ENCODE results near the gene CXCR3. TPM values are rescaled to one million over a fixed set of nuclear protein-coding genes. Genes with fewer than 3 reads are reported as not detected.

The CXCR3 gene
- total RNA-seq, 2 experiments from 2014 or later = 42.4 to 43.8 TPM

DNA sequence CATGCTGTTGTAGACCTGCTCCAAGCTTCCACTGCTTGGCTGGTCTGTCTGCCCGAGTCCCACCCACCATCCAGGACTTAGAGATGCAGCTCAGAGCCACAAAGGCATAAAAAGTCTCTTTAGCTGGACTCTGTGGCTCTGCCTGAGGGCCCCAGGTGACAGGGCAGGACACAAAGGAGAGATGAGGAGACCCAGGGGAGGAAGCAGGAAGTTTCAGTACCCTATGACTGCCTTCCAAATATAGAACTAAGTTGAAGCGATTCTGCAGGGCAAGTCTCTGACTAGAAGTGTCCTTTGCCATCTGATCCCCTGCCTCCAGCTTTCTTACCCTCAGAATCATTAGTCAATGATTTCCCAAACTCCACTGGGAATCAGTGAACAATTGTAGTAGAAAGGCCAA, 11.2 kb upstream of the CXCR3 start:
- DNase-seq = no peak
- TF ChIP-seq, protein P1, sequence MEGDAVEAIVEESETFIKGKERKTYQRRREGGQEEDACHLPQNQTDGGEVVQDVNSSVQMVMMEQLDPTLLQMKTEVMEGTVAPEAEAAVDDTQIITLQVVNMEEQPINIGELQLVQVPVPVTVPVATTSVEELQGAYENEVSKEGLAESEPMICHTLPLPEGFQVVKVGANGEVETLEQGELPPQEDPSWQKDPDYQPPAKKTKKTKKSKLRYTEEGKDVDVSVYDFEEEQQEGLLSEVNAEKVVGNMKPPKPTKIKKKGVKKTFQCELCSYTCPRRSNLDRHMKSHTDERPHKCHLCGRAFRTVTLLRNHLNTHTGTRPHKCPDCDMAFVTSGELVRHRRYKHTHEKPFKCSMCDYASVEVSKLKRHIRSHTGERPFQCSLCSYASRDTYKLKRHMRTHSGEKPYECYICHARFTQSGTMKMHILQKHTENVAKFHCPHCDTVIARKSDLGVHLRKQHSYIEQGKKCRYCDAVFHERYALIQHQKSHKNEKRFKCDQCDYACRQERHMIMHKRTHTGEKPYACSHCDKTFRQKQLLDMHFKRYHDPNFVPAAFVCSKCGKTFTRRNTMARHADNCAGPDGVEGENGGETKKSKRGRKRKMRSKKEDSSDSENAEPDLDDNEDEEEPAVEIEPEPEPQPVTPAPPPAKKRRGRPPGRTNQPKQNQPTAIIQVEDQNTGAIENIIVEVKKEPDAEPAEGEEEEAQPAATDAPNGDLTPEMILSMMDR (IDR thresholded peaks at IDR 0.05) = no peak
- intact Hi-C loops (cut with micrococcal nuclease) = no loop called here
- Mint-ChIP-seq H3K4me3 (no peak overlapping the region), H3K9me3 (no peaks in the 10 kb centered on the region), H3K27me3 (no peaks in the 10 kb centered on the region), H3K27ac (no peak overlapping the region), H3K36me3 (ENCODE audit: low read depth) (no peaks in the 10 kb centered on the region), H3K4me1 (ENCODE audit: low read depth) (peaks cover 20% of the 10 kb centered on the region)
- POLR2A ChIA-PET = interaction anchor here (1.1 kb wide), 1 partner anchor 9 kb away, joined by 3 read pairs; no protein-coding TSS in a partner anchor
- ATAC-seq = no peak
- CTCF ChIA-PET = no interaction called here

DNA sequence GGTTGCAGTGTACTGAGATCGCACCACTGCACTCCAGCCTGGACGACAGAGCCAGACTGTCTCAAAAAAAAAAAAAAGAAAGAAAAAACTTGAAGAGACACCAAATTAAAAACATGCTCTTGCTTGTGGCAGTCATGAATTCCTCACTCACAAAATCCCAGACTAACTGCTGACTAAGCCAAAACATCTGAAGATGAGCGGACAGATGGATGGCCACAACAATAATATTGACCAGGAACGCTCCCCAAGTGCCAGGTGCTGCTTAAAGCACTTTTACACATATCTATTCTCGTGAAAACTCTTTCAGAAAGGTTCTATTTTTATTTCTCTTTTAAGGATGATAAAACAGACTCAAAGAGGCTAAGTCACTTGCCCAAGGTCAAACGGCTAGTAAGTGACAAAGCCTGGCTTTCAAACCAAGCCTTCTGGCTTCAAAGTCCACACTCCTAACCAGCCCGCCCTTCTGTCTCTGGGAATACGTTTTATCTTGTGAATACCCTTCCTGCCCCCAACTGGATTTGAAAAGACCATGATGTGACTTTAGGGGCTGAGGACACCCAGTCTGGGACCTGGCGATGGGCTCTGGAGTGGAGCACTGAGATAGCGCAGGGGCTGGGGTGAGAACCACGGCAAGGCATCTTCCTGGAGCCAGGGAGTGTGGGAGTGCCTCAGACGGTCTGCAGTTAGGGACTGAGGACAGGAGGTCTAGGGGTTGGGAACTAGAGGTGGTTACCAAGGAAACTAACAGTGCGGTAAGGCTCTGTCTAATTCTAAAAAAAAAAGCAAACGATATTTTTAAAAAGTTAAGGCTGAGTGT, 9.5 kb upstream of the CXCR3 start:
- TF ChIP-seq, protein P1 (IDR thresholded peaks at IDR 0.05) = no peak
- Mint-ChIP-seq H3K4me1 (ENCODE audit: low read depth) (peaks cover 29% of the 10 kb centered on the region), H3K9me3 (no peaks in the 10 kb centered on the region), H3K27ac (no peak overlapping the region), H3K27me3 (no peaks in the 10 kb centered on the region), H3K4me3 (no peak overlapping the region), H3K36me3 (ENCODE audit: low read depth) (no peaks in the 10 kb centered on the region)
- DNase-seq = no peak
- POLR2A ChIA-PET = interaction anchor here (1.0 kb wide), 1 partner anchor 9 kb away, joined by 5 read pairs; the partner anchor contains the start of gene CXCR3
- intact Hi-C loops (cut with micrococcal nuclease) = no loop called here
- CTCF ChIA-PET = no interaction called here
- ATAC-seq = no peak

DNA sequence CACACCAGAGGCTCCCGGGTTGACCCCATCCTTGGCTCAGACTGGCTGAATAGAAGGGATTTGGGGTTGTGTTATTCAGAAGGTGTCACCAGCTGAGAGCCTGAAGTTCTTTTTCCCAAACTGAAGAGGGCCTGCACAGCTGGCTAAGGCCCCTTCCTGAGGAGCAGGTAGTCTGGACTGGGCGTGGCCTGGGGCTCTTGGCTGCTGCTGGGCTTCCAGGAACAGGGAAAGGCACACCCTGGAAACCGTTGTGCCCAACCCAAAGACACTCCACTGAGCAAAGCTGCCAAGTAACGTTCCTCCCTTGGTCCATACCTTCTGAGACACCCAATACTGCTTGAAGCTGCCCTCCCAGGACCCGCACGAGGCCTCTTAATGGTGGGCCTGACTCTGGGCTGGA, 8.3 kb upstream of the CXCR3 start:
- ATAC-seq (no peak), DNase-seq (no peak)
- ChIA-PET CTCF (interaction anchor here (0.6 to 2.6 kb wide), 2 partner anchors 10 to 253 kb away, joined by 3 to 8 read pairs; no protein-coding TSS in a partner anchor), POLR2A (interaction anchor here (1.0 kb wide), 1 partner anchor 8 kb away, joined by 5 read pairs; the partner anchor contains the start of gene CXCR3)
- H3K4me3 Mint-ChIP-seq = no peak overlapping the region
- H3K36me3 Mint-ChIP-seq (ENCODE audit: low read depth) = peaks cover 2% of the 10 kb centered on the region
- H3K4me1 Mint-ChIP-seq (ENCODE audit: low read depth) = peaks cover 39% of the 10 kb centered on the region
- TF ChIP-seq, protein P1 (IDR thresholded peaks at IDR 0.05) = no peak
- H3K27me3 Mint-ChIP-seq = no peaks in the 10 kb centered on the region
- intact Hi-C loops (cut with micrococcal nuclease) = no loop called here
- no peaks in the 10 kb centered on the region for H3K9me3 Mint-ChIP-seq
- H3K27ac Mint-ChIP-seq = no peak overlapping the region

DNA sequence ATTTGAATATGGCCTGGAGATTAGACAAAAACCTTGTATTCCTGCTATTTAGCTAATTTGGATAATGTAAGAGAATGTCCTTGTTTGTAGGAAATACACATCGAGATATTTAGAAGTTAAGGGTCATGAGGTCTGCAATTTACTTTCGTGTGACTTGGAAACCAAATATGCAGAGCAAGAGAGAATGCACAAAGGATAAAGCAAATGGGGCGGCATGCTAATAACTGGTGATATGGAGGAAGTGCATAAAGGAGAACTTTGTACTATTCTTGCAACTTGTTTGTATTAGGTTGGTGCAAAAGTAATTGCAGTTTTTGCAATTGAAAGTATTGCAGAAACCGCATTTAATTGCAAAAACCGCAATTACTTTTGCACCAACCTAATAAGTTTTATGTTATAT, 7.2 kb upstream of the CXCR3 start:
- CTCF ChIA-PET = interaction anchor here (2.6 kb wide), 1 partner anchor 9 kb away, joined by 8 read pairs; no protein-coding TSS in a partner anchor
- Mint-ChIP-seq H3K9me3 (peaks cover 2% of the 10 kb centered on the region), H3K4me3 (no peak overlapping the region), H3K27ac (no peak overlapping the region), H3K4me1 (ENCODE audit: low read depth) (peaks cover 44% of the 10 kb centered on the region), H3K27me3 (no peaks in the 10 kb centered on the region), H3K36me3 (ENCODE audit: low read depth) (peaks cover 8% of the 10 kb centered on the region)
- intact Hi-C loops (cut with micrococcal nuclease) = no loop called here
- DNase-seq (no peak), ATAC-seq (no peak)
- POLR2A ChIA-PET = interaction anchor here (0.7 to 2.1 kb wide), 3 partner anchors 11 to 92 kb away, joined by 3 to 5 read pairs (median 3); partner anchors contain the start of gene OGT
- TF ChIP-seq, protein P1 (IDR thresholded peaks at IDR 0.05) = no peak

DNA sequence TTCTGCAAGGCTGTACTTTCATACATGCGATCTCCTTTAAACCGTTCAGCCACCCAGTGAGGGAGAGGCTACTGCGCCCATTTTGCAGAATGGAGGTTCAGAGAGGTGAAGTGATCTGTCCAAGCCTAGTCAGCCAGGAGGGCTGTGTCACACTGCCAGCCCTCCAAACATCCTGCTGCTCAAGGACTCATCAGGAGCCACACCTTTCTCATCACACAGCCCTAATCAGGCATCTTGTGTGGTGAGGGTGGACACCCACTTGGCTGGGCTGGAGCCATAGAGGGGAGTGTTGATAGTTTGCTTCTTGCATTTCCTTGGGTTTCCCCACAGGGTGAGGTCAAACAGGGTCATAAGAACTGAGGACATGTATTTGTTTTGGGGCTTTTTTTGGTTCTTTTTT, 5.4 kb upstream of the CXCR3 start:
- ATAC-seq (peak; percentile 28), DNase-seq (peak; percentile 63)
- H3K27me3 Mint-ChIP-seq = no peaks in the 10 kb centered on the region
- CTCF ChIA-PET = interaction anchor here (0.9 to 1.8 kb wide), 4 partner anchors 10 to 20 kb away, joined by 3 to 5 read pairs (median 3); no protein-coding TSS in a partner anchor
- peaks cover 9% of the 10 kb centered on the region for H3K36me3 Mint-ChIP-seq (ENCODE audit: low read depth)
- peaks cover 3% of the 10 kb centered on the region for H3K9me3 Mint-ChIP-seq
- peak overlapping the region; percentile 67 for H3K4me3 Mint-ChIP-seq
- POLR2A ChIA-PET = interaction anchor here (1.1 to 2.3 kb wide), 4 partner anchors 8 to 91 kb away, joined by 3 to 16 read pairs (median 7); partner anchors contain the start of gene OGT
- H3K27ac Mint-ChIP-seq = peak overlapping the region; percentile 89
- H3K4me1 Mint-ChIP-seq (ENCODE audit: low read depth) = peaks cover 51% of the 10 kb centered on the region
- intact Hi-C loops (cut with micrococcal nuclease) = no loop called here
- TF ChIP-seq, protein P1 (IDR thresholded peaks at IDR 0.05) = no peak
